ENCODE measurements around the gene TRIM52. TPM values are rescaled to one million over a fixed set of nuclear protein-coding genes. Genes with fewer than 3 reads are reported as not detected.

The TRIM52 gene
- total RNA-seq, 1 experiment from 2014 or later = 7.6 TPM

DNA sequence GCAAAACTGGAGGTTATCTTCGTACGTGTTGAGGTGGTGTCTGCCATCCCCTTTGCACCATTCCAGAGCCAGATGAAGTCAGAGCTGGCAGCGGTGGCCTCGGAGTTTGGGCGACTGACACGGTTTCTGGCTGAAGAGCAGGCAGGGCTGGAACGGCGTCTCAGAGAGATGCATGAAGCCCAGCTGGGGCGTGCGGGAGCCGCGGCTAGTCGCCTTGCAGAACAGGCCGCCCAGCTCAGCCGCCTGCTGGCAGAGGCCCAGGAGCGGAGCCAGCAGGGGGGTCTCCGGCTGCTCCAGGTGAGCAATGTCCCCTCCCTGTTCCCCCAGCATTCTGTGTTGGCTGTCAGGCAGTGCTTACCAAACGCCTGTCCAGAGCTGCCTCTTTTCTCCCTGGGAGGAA, 28.4 kb downstream of the TRIM52 start:
- RAD21 ChIA-PET (ENCODE audit: low non-redundant PET in 1 of 2, low total read pairs in 2 of 2, uncharacterized antibody in 2 of 2, unreplicated experiment in 2 of 2) = no interaction called here
- H3K4me2 ChIP-seq (ENCODE audit: low read length) = no peak overlapping the region
- TF ChIP-seq, protein P1, sequence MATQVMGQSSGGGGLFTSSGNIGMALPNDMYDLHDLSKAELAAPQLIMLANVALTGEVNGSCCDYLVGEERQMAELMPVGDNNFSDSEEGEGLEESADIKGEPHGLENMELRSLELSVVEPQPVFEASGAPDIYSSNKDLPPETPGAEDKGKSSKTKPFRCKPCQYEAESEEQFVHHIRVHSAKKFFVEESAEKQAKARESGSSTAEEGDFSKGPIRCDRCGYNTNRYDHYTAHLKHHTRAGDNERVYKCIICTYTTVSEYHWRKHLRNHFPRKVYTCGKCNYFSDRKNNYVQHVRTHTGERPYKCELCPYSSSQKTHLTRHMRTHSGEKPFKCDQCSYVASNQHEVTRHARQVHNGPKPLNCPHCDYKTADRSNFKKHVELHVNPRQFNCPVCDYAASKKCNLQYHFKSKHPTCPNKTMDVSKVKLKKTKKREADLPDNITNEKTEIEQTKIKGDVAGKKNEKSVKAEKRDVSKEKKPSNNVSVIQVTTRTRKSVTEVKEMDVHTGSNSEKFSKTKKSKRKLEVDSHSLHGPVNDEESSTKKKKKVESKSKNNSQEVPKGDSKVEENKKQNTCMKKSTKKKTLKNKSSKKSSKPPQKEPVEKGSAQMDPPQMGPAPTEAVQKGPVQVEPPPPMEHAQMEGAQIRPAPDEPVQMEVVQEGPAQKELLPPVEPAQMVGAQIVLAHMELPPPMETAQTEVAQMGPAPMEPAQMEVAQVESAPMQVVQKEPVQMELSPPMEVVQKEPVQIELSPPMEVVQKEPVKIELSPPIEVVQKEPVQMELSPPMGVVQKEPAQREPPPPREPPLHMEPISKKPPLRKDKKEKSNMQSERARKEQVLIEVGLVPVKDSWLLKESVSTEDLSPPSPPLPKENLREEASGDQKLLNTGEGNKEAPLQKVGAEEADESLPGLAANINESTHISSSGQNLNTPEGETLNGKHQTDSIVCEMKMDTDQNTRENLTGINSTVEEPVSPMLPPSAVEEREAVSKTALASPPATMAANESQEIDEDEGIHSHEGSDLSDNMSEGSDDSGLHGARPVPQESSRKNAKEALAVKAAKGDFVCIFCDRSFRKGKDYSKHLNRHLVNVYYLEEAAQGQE (IDR thresholded peaks at IDR 0.05; ENCODE audit: low read depth) = no peak
- no peak for TF ChIP-seq CEBPB (IDR thresholded peaks at IDR 0.05; ENCODE audit: low read depth)
- BruUV-seq (replicated peaks) = no TSS peak
- no peak overlapping the region for H2AFZ ChIP-seq (ENCODE audit: low read depth, low read length, poor library complexity, severe bottlenecking)
- CTCF ChIA-PET = no interaction called here
- no peak overlapping the region for H3K27ac ChIP-seq (ENCODE audit: low read depth, low read length)
- ATAC-seq = no peak
- H3K79me2 ChIP-seq (ENCODE audit: insufficient read depth, low read length) = peaks cover 16% of the 10 kb centered on the region; the same call in 1 of the 2 replicates
- POLR2A ChIA-PET = interaction anchor here (0.7 kb wide), 2 partner anchors 9 to 12 kb away, joined by 3 read pairs; partner anchors contain the start of gene RACK1
- H3K4me3 ChIP-seq (replicated peaks in 1 of 2; ENCODE audit: low read depth in 1 of 2, low read length in 2 of 2) = no peak overlapping the region
- H3K27me3 ChIP-seq (ENCODE audit: insufficient read depth, low read length) = no peaks in the 10 kb centered on the region
- no peaks in the 10 kb centered on the region for H3K9me2 ChIP-seq (ENCODE audit: insufficient read depth)
- no peaks in the 10 kb centered on the region for H3K9me3 ChIP-seq (ENCODE audit: control insufficient read depth in 1 of 2, insufficient read depth in 1 of 2, low read depth in 1 of 2, low read length in 2 of 2)
- H4K20me1 ChIP-seq (ENCODE audit: insufficient read depth) = peaks cover 19% of the 10 kb centered on the region; the same call in 1 of the 2 replicates
- intact Hi-C loops (cut with micrococcal nuclease) = no loop called here
- H3K9ac ChIP-seq (ENCODE audit: low read length) = no peak overlapping the region
- H3K36me3 ChIP-seq (ENCODE audit: control insufficient read depth in 1 of 2, insufficient read depth in 2 of 2, low read length in 2 of 2) = peaks cover 22 to 28% of the 10 kb centered on the region in 2 experiments
- H3K4me1 ChIP-seq (ENCODE audit: control insufficient read depth in 1 of 2, insufficient read depth in 2 of 2, low read length in 2 of 2) = no peaks in the 10 kb centered on the region
- DNase-seq (ENCODE audit: low read depth, low spot score) = no peak

DNA sequence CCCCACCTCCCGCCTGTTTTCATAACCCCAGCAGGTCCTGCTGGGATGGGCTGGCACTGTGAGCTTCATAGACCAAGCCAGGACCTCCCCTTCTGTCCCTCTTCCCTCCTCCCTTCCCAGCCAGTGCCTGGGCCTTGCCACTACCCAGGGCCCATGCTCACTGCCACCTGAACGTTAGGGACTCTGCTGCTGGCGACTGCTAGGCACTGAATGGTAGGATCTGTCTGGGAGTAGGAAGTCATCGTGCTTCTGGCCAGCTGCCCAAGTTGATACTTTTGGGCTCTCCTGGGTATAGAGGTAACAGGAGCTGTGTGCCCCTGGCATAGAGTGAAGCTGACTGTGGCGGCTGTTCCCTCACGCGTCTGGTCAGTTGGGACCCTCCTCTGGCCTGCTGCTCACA, 29.5 kb downstream of the TRIM52 start:
- BruUV-seq (replicated peaks) = no TSS peak

More for the DNA sequence above, 29.5 kb downstream of the TRIM52 start:
- no peak overlapping the region for H3K4me2 ChIP-seq (ENCODE audit: low read length)
- no peak for ATAC-seq
- no peaks in the 10 kb centered on the region for H3K4me1 ChIP-seq (ENCODE audit: control insufficient read depth in 1 of 2, insufficient read depth in 2 of 2, low read length in 2 of 2)
- H3K36me3 ChIP-seq (ENCODE audit: control insufficient read depth in 1 of 2, insufficient read depth in 2 of 2, low read length in 2 of 2) = peaks cover 16 to 18% of the 10 kb centered on the region in 2 experiments; a peak in 3 of 4 replicates
- ChIA-PET CTCF (no interaction called here), RAD21 (ENCODE audit: low non-redundant PET in 1 of 2, low total read pairs in 2 of 2, uncharacterized antibody in 2 of 2, unreplicated experiment in 2 of 2) (no interaction called here), POLR2A (no interaction called here)
- no peak overlapping the region for H3K9ac ChIP-seq (ENCODE audit: low read length)
- no peak for DNase-seq (ENCODE audit: low read depth, low spot score)
- H3K9me2 ChIP-seq (ENCODE audit: insufficient read depth) = no peaks in the 10 kb centered on the region
- no peak overlapping the region for H3K4me3 ChIP-seq (replicated peaks in 1 of 2; ENCODE audit: low read depth in 1 of 2, low read length in 2 of 2)
- no peaks in the 10 kb centered on the region for H3K9me3 ChIP-seq (ENCODE audit: control insufficient read depth in 1 of 2, insufficient read depth in 1 of 2, low read depth in 1 of 2, low read length in 2 of 2)
- H4K20me1 ChIP-seq (ENCODE audit: insufficient read depth) = peaks cover 7% of the 10 kb centered on the region; the same call in 1 of the 2 replicates
- no peaks in the 10 kb centered on the region for H3K27me3 ChIP-seq (ENCODE audit: insufficient read depth, low read length)
- no peak overlapping the region for H3K27ac ChIP-seq (ENCODE audit: low read depth, low read length)
- TF ChIP-seq POLR2AphosphoS5 (IDR thresholded peaks at IDR 0.05; ENCODE audit: low read depth, low read length) (0 out of 2 replicates have a peak, but pooled peaks have one; percentile 21), ZFX (IDR thresholded peaks at IDR 0.05) (no peak)
- intact Hi-C loops (cut with micrococcal nuclease) = no loop called here
- no peak overlapping the region for H2AFZ ChIP-seq (ENCODE audit: low read depth, low read length, poor library complexity, severe bottlenecking)
- peaks cover 14% of the 10 kb centered on the region; the same call in 1 of the 2 replicates for H3K79me2 ChIP-seq (ENCODE audit: insufficient read depth, low read length)
